GM19372 (cell line): Measurements from ENCODE around the gene GNA12.
"Not testable (repeated sequence)": the region's sequence is repeated elsewhere in the genome, so short reads cannot be mapped to it uniquely, and the experiment has no call there.

Experiments
- ATAC-seq: cut with Tn5 transposase; IDR thresholded peaks from one replicate; pipeline ENCODE4 v1.9.1; 2021; ENCODE audit warnings: mild to moderate bottlenecking, low read depth, moderate library complexity; ENCODE audit not compliant: unreplicated experiment

GNA12 gene

DNA sequence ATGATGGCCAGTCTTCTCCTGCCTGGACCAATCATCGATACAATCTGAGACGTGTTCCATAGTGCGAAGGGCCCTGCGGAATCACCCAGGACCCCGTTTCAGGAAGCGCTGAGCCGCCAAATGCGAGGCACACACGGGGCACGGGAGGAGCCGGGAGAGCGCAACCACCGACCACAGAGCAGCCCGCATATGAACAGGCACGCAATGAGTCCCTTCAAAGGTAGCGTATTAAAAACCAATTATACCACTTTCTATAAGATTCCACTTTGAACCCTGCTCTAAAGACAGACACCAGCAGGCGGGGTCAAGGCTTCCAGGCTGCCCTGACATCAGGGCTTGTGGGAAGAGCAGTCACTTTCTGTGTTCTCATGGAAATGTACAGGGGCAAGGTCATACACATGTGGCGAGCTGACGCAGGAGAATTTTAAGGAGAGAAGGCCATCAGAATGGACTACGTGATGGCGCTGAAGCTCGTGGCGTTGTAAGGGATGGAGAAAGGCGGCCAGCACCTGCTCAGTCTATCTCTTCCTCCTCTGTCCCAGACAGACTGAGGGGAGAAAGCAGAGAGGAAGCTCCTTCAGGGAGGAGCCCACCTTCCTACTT, 109.9 kb downstream of the GNA12 start:
- no peak for ATAC-seq

DNA sequence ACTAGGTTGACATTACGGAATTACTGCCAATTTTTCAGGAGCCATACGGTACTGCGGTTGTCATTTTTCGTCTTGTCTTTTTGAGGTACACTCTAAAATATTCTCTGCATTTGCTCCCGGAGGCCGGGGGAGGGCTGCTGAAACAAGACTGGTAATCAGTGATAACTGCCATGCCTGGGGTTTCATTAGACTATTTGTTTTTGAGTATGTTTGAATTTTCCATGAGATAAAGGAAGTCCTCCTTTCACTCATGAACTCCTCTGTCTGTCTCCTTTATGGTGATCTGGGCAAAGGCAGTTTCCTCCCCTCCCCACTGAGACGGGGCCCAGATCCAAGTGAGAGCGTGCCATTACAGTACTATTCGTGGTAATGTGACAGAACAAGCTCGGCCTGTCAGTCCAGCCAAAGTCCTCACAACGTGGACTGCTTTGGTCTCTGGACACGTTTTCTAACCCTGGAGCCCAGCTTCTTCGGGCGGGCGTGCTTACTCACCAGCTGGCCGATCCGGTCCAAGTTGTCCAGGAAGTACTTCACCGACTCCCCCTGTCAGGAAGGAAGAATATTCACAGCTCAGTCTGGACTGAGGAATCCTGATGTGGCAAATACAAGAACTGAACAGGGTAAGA, 111.0 kb downstream of the GNA12 start:
- ATAC-seq: no peak

DNA sequence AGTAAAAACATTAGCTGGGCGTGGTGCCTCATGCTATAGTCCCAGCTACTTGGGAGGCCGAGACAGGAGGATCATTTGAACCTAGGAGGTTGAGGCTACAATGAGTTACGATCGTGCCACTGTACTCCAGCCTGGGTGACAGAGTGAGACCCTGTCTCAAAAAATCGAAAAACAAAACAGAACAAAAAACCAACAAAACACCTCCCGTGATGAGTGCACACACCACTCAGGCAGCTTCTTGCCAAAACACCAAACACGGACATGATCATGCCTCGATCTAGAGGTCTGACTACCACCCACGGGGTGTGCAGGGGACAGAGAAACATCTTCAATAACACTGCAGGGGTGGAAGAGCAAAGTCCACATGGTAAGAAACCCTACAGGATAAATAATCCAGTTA, 111.7 kb downstream of the GNA12 start:
- no peak for ATAC-seq

DNA sequence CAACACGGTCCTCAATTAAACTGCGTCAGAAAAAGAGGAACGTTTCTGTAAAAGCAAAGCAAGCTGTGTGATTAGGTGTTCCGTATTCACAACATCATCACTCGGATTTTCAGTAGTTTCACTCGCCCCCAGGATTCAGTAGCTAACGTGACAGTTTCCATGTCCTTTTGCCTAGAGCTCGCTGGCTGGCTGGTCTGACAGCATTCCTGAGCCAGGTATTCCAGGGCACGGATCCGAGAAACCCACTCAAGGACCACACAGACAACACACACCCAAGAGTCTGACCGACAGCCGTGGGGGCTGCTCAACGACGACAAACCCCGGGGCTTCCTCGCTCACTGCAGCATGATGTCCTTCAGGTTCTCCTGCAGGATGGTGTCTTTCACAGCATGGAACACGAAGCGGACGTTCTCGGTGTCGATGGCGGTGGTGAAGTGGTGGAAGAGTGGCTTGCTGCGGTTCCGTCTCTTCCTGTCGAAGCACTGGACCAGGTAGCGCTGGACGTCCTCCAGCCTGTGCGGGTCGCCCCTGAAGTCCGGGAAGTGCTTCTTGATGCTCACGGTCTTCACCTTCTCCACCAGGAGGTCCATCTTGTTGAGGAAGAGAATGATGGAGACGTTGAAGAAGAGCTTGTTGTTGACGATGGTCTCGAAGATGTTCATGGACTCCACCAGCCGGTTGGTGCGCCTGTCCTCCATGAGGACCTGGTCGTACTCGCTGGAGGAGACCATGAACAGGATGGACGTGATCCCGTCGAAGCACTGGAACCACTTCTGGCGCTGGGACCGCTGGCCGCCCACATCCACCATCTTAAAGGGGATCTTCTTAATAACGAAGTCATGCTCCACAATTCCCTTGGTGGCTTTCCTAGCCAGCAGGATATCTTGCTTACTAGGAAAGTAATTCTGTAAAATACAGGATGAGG, 113.0 kb downstream of the GNA12 start:
- no peak for ATAC-seq

- no peak for ATAC-seq
These were observed 114.0 kb downstream of the GNA12 start for GRCh38 chr7:2729893-2730716.

- ATAC-seq: no peak
These were observed 114.8 kb downstream of the GNA12 start for GRCh38 chr7:2729031-2729892.

GRCh38 chr7:2728316-2729030, 115.6 kb downstream of the GNA12 start:
- ATAC-seq: no peak

- ATAC-seq: not testable (repeated sequence)
These were observed 116.9 kb downstream of the GNA12 start for GRCh38 chr7:2727206-2727605.

DNA sequence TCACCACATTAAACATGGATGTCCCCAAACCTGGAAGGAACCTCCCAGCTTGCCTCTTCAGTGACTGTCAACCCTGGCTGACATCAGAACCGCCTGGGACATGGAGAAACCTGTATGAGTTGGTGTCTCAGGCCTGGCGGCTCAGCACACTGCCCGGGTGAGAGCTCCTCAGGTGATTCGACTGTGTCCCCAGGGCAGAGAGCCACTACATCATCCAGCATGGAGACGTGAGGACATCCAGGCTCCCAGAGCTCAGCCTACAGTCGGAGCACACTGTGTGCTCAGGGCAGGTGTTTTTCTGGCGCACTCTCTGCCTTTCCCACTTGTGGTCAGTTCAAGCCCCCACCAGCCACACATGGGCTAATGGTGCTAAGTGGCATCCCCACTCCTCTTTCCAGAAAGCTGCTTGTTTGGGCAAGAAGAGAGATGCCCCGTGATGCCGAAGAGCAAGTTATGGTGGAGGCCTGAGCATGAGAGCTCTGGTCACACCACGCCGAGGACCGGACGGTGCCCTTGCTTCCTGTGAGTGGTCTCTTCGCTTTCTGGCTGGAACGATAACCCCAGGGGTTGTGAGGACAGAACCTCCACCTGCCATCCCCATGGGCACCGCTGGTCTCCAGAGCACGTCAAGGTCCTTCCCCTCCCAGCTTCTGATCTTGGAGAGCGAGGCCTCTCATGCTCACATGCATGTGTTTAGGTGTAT, 117.6 kb downstream of the GNA12 start:
- ATAC-seq: no peak

GRCh38 chr7:2725178-2726105, 118.7 kb downstream of the GNA12 start:
- ATAC-seq: no peak

- no peak for ATAC-seq
These were observed 119.5 kb downstream of the GNA12 start for GRCh38 chr7:2724453-2725177.

DNA sequence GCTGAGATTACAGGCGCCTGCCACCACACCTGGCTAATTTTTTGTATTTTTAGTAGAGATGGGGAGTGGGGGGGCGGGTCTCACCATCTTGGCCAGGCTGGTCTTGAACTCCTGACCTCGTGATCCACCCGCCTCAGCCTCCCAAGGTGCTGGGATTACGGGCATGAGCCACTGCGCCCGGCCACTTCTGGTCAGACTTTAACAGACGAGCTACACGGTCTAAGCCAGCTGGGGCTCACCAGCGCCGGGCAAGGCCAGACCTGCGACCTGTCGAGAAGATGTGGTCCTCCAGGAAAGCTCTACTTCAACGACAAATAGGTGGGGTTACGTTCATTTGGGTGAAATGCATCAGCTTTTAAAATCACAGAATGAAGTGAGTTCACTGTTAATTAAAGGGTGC, 120.1 kb downstream of the GNA12 start:
- not testable (repeated sequence) for ATAC-seq

- ATAC-seq: no peak
These were observed 120.8 kb downstream of the GNA12 start for GRCh38 chr7:2723138-2723850.

DNA sequence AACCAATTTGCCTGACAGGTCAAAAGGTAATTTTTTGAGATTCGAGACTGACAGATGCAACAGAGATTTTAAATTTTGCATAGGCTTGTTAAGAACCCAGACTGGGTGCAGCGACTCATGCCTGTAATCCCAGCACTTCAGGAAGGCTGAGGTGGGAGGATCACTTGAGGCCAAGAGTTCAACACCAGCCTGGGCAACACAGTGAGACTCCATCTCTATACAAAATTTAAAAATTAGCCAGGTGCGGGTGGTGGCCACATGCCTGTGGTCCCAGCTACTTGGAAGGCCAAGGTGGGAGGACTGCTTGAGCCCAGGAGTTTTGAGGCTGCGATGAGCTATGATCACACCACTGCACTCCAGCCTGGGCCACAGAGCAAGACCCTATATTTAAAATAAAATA, 121.5 kb downstream of the GNA12 start:
- ATAC-seq: no peak

DNA sequence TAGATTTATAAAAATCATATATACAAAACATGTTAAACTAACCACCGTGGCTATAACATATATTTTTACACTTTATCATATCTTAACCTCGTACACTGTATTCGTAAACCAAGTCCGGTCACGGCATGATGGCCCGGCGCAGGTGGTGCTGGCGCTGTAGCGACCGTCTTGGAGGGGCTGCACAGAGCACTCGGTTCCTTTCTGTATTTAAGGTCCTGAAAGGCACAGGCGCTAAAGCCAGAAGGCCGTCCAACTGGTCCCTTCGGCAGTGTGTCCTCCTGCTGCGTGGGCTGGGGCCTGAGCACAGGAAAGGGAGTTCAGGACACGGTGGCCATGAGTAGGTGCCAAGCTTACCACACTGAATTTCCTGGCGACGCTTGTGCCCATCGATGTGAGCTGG, 122.3 kb downstream of the GNA12 start:
- ATAC-seq: no peak

- ATAC-seq: no peak
These were observed 124.1 kb downstream of the GNA12 start for GRCh38 chr7:2720024-2720423.
